ENCODE data around the gene NRBP1.
A peak's percentile ranks its signal among the peaks of the same experiment; 100 is the strongest.

Gene NRBP1

GRCh38 chr2:27390822-27391679 is 37.4 kb upstream of the NRBP1 start:
- no peak overlapping the region for H3K4me3 ChIP-seq (ENCODE audit: low read depth, low read length)
- TF ChIP-seq, protein P1, sequence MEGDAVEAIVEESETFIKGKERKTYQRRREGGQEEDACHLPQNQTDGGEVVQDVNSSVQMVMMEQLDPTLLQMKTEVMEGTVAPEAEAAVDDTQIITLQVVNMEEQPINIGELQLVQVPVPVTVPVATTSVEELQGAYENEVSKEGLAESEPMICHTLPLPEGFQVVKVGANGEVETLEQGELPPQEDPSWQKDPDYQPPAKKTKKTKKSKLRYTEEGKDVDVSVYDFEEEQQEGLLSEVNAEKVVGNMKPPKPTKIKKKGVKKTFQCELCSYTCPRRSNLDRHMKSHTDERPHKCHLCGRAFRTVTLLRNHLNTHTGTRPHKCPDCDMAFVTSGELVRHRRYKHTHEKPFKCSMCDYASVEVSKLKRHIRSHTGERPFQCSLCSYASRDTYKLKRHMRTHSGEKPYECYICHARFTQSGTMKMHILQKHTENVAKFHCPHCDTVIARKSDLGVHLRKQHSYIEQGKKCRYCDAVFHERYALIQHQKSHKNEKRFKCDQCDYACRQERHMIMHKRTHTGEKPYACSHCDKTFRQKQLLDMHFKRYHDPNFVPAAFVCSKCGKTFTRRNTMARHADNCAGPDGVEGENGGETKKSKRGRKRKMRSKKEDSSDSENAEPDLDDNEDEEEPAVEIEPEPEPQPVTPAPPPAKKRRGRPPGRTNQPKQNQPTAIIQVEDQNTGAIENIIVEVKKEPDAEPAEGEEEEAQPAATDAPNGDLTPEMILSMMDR (conservative IDR thresholded peaks at IDR 0.05; ENCODE audit: low read depth, low read length): no peak
- no peak for DNase-seq (ENCODE audit: low read depth)

DNA sequence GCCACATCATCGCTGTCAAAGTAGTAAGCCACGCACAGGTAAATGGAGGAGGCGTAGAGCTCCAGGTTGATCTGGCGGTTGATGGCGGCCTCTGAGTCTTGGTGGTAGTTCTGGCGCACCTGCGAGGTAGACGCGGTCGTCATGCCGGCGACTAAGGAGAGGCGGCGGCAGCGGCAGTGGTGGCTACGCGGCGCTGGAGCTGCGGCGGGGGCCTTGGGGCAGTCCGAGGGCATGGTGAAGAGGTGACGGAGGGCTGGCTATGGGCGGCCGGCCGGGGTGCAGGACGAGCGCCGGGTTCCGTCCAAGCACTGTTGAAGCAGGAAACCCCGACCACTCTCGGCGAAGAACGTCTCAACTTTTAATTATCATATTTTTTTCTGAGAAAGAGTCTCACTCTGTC is 35.2 kb upstream of the NRBP1 start:
- DNase-seq (ENCODE audit: low read depth): no peak
- TF ChIP-seq, protein P1 (conservative IDR thresholded peaks at IDR 0.05; ENCODE audit: low read depth, low read length): no peak
- H3K4me3 ChIP-seq (ENCODE audit: low read depth, low read length): no peak overlapping the region

DNA sequence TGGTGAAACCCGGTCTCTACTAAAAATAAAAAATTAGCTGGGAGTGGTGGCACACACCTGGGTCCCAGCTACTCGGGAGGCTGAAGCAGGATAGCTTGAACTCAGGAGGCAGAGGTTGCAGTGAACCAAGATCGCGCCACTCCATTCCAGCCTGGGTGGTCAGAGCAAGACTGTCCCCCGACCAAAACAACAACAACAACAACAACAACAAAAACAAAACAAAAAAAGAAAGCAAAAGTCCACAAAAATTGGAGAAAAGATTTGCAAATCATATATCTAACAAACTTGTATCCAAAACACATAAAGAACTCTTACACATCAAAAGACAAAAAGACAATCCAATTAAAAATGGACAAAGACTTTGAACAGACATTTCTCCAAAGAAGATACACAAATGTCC is 29.5 kb upstream of the NRBP1 start:
- TF ChIP-seq, protein P1 (conservative IDR thresholded peaks at IDR 0.05; ENCODE audit: low read depth, low read length): no peak
- H3K4me3 ChIP-seq (ENCODE audit: low read depth, low read length): no peak overlapping the region
- DNase-seq (ENCODE audit: low read depth): no peak

DNA sequence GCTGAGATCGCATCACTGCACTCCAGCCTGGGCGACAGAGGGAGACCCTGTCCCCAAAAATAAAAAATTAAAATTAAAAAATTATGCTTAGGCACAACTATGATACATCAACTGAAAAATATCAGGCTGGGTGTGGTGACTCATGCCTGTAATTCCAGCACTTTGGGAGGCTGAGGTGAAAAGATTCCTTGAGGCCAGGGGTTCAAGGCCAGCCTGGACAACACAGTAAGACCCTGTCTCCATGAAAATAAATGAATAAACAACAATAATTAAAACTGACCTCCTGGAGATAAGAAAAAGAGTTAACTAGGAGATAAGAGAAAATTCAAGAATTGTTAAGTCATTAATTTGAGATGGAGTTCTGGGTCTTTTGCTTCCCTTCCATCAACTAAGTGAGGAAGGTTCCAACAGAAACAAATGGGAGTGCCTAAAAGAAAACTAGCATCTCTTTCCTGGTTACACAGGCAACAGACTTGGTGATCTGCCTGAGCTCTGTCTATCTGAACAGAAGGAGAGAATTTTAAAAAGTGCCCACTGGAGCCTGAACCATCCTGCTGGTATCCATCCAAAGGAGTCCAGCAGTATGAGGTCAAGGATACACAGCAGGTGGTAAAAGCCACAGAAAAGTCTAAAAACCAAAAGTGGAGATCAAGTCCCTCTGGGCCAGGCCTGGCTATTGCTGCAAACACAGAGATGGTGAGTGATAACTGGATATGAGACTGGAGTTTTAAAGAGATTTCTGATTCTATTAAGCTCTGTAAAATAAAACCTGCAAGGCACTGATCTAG is 27.9 kb upstream of the NRBP1 start:
- TF ChIP-seq, protein P1 (conservative IDR thresholded peaks at IDR 0.05; ENCODE audit: low read depth, low read length): no peak
- no peak overlapping the region for H3K4me3 ChIP-seq (ENCODE audit: low read depth, low read length)
- DNase-seq (ENCODE audit: low read depth): peak; percentile 66

- peak; percentile 74 for DNase-seq (ENCODE audit: low read depth)
- TF ChIP-seq, protein P1 (conservative IDR thresholded peaks at IDR 0.05; ENCODE audit: low read depth, low read length): peak; percentile 74
- H3K4me3 ChIP-seq (ENCODE audit: low read depth, low read length): peak overlapping the region; percentile 96
These were observed 20.5 kb upstream of the NRBP1 start for GRCh38 chr2:27407798-27408491.

DNA sequence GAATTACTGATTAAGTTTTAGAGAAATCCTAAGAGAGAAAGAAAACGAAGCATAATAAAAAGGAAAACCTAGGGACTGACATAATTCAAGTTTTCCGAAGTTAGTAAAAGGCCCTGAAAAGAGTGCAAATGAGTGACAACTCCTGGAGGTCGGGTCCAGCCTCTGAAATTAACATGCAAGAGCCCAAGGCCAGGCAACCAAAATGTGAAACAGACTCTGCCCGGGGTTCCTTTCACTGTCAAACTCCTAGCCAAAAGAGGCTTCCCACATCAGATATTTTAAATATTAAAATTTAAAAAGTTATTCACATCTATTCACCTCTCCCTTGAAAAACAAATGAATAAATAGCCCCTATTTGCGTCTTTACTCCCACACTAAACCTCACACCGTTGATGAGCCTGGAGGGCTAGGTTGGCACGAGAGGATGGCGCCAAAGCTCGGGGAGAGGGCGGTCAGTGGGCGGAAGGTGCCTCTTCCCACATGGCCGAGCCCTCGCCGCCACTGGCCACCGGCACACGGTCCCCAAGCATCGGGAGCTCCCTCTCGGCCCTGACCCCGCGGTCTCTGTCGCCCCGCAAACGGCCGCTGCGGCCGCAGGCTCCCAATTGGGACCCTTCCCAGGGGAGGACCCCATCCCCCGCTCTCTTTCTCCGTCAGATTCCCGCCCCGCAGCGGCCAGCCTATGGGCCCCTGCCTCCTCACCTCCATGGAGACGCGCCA is 19.7 kb upstream of the NRBP1 start:
- peak overlapping the region; percentile 96 for H3K4me3 ChIP-seq (ENCODE audit: low read depth, low read length)
- TF ChIP-seq, protein P1 (conservative IDR thresholded peaks at IDR 0.05; ENCODE audit: low read depth, low read length): no peak
- no peak for DNase-seq (ENCODE audit: low read depth)

Data from choroid plexus epithelial cell (primary cell).